Kidney (tissue), 14 donors: ENCODE results near the gene CCDC71. TPM values are rescaled to one million over a fixed set of nuclear protein-coding genes. Genes with fewer than 3 reads are reported as not detected.

Source experiments
- DNase-seq, 5 donors: peaks; one replicate each; pipeline ENCODE4 v3.0.0-alpha.2; 2013 to 2020
- FAIRE-seq: peaks from 2 replicates; lab custom pipeline; 2012; peaks lifted over from hg19 to GRCh38; lab: Jason Lieb, UNC
- H3K27ac ChIP-seq, 2 donors: one replicate each; pipeline ENCODE4 v1.7.0; 2013; ENCODE audit warnings: low read depth in 2 of 2, low read length in 2 of 2, inconsistent platforms in 1 of 2
- H3K27me3 ChIP-seq: one replicate; pipeline ENCODE4 v1.7.1; 2013; ENCODE audit warnings: low read length, inconsistent platforms; ENCODE audit not compliant: control insufficient read depth, insufficient read depth
- H3K36me3 ChIP-seq, 3 donors: one replicate each; pipeline versions ENCODE4 v1.7.0 to v1.7.1; 2013; ENCODE audit warnings: low read length in 3 of 3, control low read depth in 1 of 3, inconsistent platforms in 1 of 3; ENCODE audit not compliant: insufficient read depth in 3 of 3, control insufficient read depth in 2 of 3
- H3K4me1 ChIP-seq, 3 donors: one replicate each; pipeline versions ENCODE4 v1.7.0 to v1.7.1; 2013; ENCODE audit warnings: low read length in 3 of 3, inconsistent platforms in 1 of 3, low read depth in 1 of 3; ENCODE audit not compliant: control insufficient read depth in 2 of 3, insufficient read depth in 2 of 3
- H3K4me3 ChIP-seq, 3 donors: one replicate each; pipeline versions ENCODE4 v1.7.0 to v1.8.1; 2013; ENCODE audit warnings: low read length in 3 of 3, control low read depth in 1 of 3, inconsistent platforms in 1 of 3
- H3K9ac ChIP-seq, 3 donors: one replicate each; pipeline versions ENCODE4 v1.7.0 to v1.7.1; 2013; ENCODE audit warnings: low read length in 3 of 3, control low read depth in 1 of 3, inconsistent platforms in 1 of 3
- H3K9me3 ChIP-seq, 3 donors: one replicate each; pipeline versions ENCODE4 v1.7.0 to v1.7.1; 2013; ENCODE audit warnings: low read length in 3 of 3, control low read depth in 1 of 3, inconsistent platforms in 1 of 3; ENCODE audit not compliant: control insufficient read depth in 2 of 3, insufficient read depth in 1 of 3
- CTCF ChIP-seq: IDR thresholded peaks from 3 replicates; pipeline ENCODE4 v1.5.1; 2012; ENCODE audit warnings: mild to moderate bottlenecking, moderate library complexity, borderline replicate concordance; ENCODE audit not compliant: insufficient read depth; ENCODE audit errors: extremely low read depth
- intact Hi-C: fragments of 100-400 bp; cut with DNase I; formaldehyde crosslinking; loops from one replicate; pipeline ENCODE4 v1.11.1; 2022
- polyA plus RNA-seq: library from polyadenylated mRNA; stranded (reverse); fragments of 350-450 nt; fragmentation: Illumina TruSeq; extraction: RNeasy Lipid Tissue Mini Kit (QIAGEN cat#74804); gene quantifications from one replicate; pipeline ENCODE4 v1.2.3, GENCODE V29; 2014; ENCODE audit warnings: low read depth, low replicate concordance; ENCODE audit not compliant: insufficient read depth
- total RNA-seq: library from RNA; stranded (reverse); fragmentation: NEBNext Ultra II Directional; extraction: Animal tissue kit (Norgen Biotek cat#: 25700); gene quantifications from one replicate; pipeline ENCODE4 v1.2.1, GENCODE V29; 2021
- donor health status: control.
- donor health status: control.
- donor health status: control.
- donor health status: control.
- donor health status: control.
- donor health status: DM: yes; HTN: yes; CAD: no.
- donor health status: Normal renal cell carcinoma (clear cell type).

Gene CCDC71
- total and polyA plus RNA-seq, 2 donors from 2014 or later: 21.0 to 27.6 TPM

- Histone ChIP-seq H3K27ac (no peak overlapping the region), H3K27me3 (no peaks in the 10 kb centered on the region), H3K36me3 (peaks cover 24 to 76% (median 56%) of the 10 kb centered on the region in 3 donors), H3K4me3 (peak overlapping the region in 2 of 3 donors; percentile 80 to 91), H3K4me1 (peaks cover 3 to 15% (median 10%) of the 10 kb centered on the region in 3 donors), H3K9ac (peak overlapping the region in 2 of 3 donors; percentile 12 to 89), H3K9me3 (no peaks in the 10 kb centered on the region)
- DNase-seq (no peak), FAIRE-seq (no peak)
- no peak for TF ChIP-seq CTCF
- intact Hi-C loops: no loop called here
Observed at GRCh38 chr3:49119036-49119435, 47.1 kb downstream of the CCDC71 start.

Other genes with a start within 250 kb of the CCDC71 start
- gene ARIH2, start 247.5 kb downstream of the CCDC71 start, total RNA-seq: 75.7 TPM
- 30.4 TPM for gene ARIH2, start 247.5 kb downstream of the CCDC71 start, polyA plus RNA-seq
- gene P4HTM, start 176.1 kb downstream of the CCDC71 start, total RNA-seq: 63.7 TPM
- gene P4HTM, start 176.1 kb downstream of the CCDC71 start, polyA plus RNA-seq: 72.6 TPM
- 158 TPM for gene WDR6, start 158.9 kb downstream of the CCDC71 start, total RNA-seq
- 105 TPM for gene WDR6, start 158.9 kb downstream of the CCDC71 start, polyA plus RNA-seq
- 46.8 TPM for gene DALRD3, start 147.8 kb downstream of the CCDC71 start, total RNA-seq
- 41.6 TPM for gene DALRD3, start 147.8 kb downstream of the CCDC71 start, polyA plus RNA-seq
- 106 TPM for gene NDUFAF3, start 144.2 kb downstream of the CCDC71 start, total RNA-seq
- gene NDUFAF3, start 144.2 kb downstream of the CCDC71 start, polyA plus RNA-seq: 190 TPM
- 132 TPM for gene IMPDH2, start 136.9 kb downstream of the CCDC71 start, total RNA-seq
- 99.9 TPM for gene IMPDH2, start 136.9 kb downstream of the CCDC71 start, polyA plus RNA-seq
- 92.1 TPM for gene QRICH1, start 72.3 kb downstream of the CCDC71 start, total RNA-seq
- 23.0 TPM for gene QRICH1, start 72.3 kb downstream of the CCDC71 start, polyA plus RNA-seq
- 231 TPM for gene QARS1, start 61.6 kb downstream of the CCDC71 start, total RNA-seq
- gene QARS1, start 61.6 kb downstream of the CCDC71 start, polyA plus RNA-seq: 209 TPM
- gene USP19, start 45.5 kb downstream of the CCDC71 start, total RNA-seq: 67.2 TPM
- gene USP19, start 45.5 kb downstream of the CCDC71 start, polyA plus RNA-seq: 29.3 TPM
- 444 TPM for gene LAMB2, start 33.3 kb downstream of the CCDC71 start, total RNA-seq
- gene LAMB2, start 33.3 kb downstream of the CCDC71 start, polyA plus RNA-seq: 460 TPM
- 23.4 TPM for gene KLHDC8B, start 5.3 kb upstream of the CCDC71 start, total RNA-seq
- 36.5 TPM for gene KLHDC8B, start 5.3 kb upstream of the CCDC71 start, polyA plus RNA-seq
- 4.7 TPM for gene C3orf62, start 110.9 kb upstream of the CCDC71 start, total RNA-seq
- 7.0 TPM for gene C3orf62, start 110.9 kb upstream of the CCDC71 start, polyA plus RNA-seq
- gene USP4, start 173.7 kb upstream of the CCDC71 start, total RNA-seq: 72.5 TPM
- gene USP4, start 173.7 kb upstream of the CCDC71 start, polyA plus RNA-seq: 28.5 TPM
- 375 TPM for gene GPX1, start 192.0 kb upstream of the CCDC71 start, total RNA-seq
- 454 TPM for gene GPX1, start 192.0 kb upstream of the CCDC71 start, polyA plus RNA-seq
- 709 TPM for gene RHOA, start 245.6 kb upstream of the CCDC71 start, total RNA-seq
- gene RHOA, start 245.6 kb upstream of the CCDC71 start, polyA plus RNA-seq: 345 TPM
- gene TCTA, start 246.1 kb upstream of the CCDC71 start, total RNA-seq: 76.7 TPM
- 83.2 TPM for gene TCTA, start 246.1 kb upstream of the CCDC71 start, polyA plus RNA-seq